Measurements from ENCODE around the gene KYAT1. TPM values are rescaled to one million over a fixed set of nuclear protein-coding genes. Genes with fewer than 3 reads are reported as not detected.

Gene KYAT1
- total and polyA plus RNA-seq, 2 of the 8 experiments (the other 6 are each of a cell fraction or from before 2014, with no cell fraction given) = 30.4 to 42.2 TPM

GRCh38 chr9:128818099-128818838 lies 63.5 kb downstream of the KYAT1 start, which contains the start of gene ENDOG:
ENDOG (plus strand) TSS chr9:128818500; CDS start chr9:128818685, 185 bp downstream.
- Histone ChIP-seq H3K56ac (replicated peaks; ENCODE audit: insufficient read length, low read depth, low read length) (peak within 1 kb of the TSS; percentile 77), H4K8ac (ENCODE audit: extremely low read depth, insufficient read depth, low read length) (peak within 1 kb of the TSS; percentile 94), H2BK12ac (ENCODE audit: low read depth, low read length) (peak within 1 kb of the TSS; percentile 39; the same call in 1 of the 2 replicates), H3K18ac (ENCODE audit: extremely low read depth, low read length) (no peak within 1 kb of the TSS; the same call in 1 of the 2 replicates), H3K9me3 (ENCODE audit: insufficient read depth in 2 of 2, low read depth in 1 of 2, low read length in 1 of 2) (no peaks in the 10 kb centered on the region), H2BK120ac (replicated peaks; ENCODE audit: low read depth, low read length) (no peak within 1 kb of the TSS), H4K20me1 (replicated peaks in 1 of 2; ENCODE audit: control insufficient read depth in 1 of 2, insufficient read depth in 2 of 2, low read length in 2 of 2) (peaks cover 5 to 22% of the 10 kb centered on the region in 2 experiments), H4K5ac (ENCODE audit: insufficient read length, low read depth, low read length) (no peak within 1 kb of the TSS), H3K23me2 (ENCODE audit: low read depth, low read length) (peaks cover 5% of the 10 kb centered on the region; the same call in 1 of the 2 replicates), H2BK20ac (ENCODE audit: low read length) (no peak within 1 kb of the TSS), H3K23ac (ENCODE audit: insufficient read length) (no peak within 1 kb of the TSS), H3K27me3 (replicated peaks in 1 of 4; ENCODE audit: control insufficient read depth in 3 of 4, extremely low read depth in 1 of 4, insufficient read depth in 3 of 4, low read length in 3 of 4) (no peaks in the 10 kb centered on the region), H2BK15ac (ENCODE audit: low read length) (peak within 1 kb of the TSS; percentile 81; the same call in 1 of the 2 replicates), H3K36me3 (ENCODE audit: control insufficient read depth in 2 of 4, insufficient read depth in 4 of 4, low read length in 3 of 4) (peaks cover 6 to 20% (median 11%) of the 10 kb centered on the region in 4 experiments; a peak in 6 of 8 replicates), H3K4me1 (replicated peaks in 1 of 4; ENCODE audit: control insufficient read depth in 3 of 4, insufficient read depth in 4 of 4, low read length in 3 of 4) (peaks cover 0 to 11% (median 3%) of the 10 kb centered on the region in 4 experiments; a peak in 2 of 7 replicates), H4K91ac (replicated peaks; ENCODE audit: insufficient read length, low read length) (peak within 1 kb of the TSS; percentile 65), H3K27ac (ENCODE audit: low read depth, low read length) (no peak within 1 kb of the TSS; the same call in 1 of the 2 replicates), H2AFZ (ENCODE audit: low read length) (peak within 1 kb of the TSS; percentile 48; the same call in 1 of the 2 replicates), H3K4me3 (ENCODE audit: extremely low read depth in 1 of 4, insufficient read depth in 2 of 4, low read depth in 3 of 4, low read length in 4 of 4) (peak within 1 kb of the TSS; percentile 40 to 70 (median 53)), H3K79me1 (ENCODE audit: low read depth, low read length) (no peaks in the 10 kb centered on the region; the same call in 1 of the 2 replicates), H3K79me2 (ENCODE audit: control insufficient read depth in 1 of 2, insufficient read depth in 2 of 2, low read length in 2 of 2) (no peaks in the 10 kb centered on the region), H3K14ac (ENCODE audit: insufficient read length) (no peak within 1 kb of the TSS), H3K4me2 (ENCODE audit: insufficient read depth in 1 of 2, low read depth in 2 of 2, low read length in 2 of 2) (peak within 1 kb of the TSS; percentile 64 to 91), H3K9ac (replicated peaks in 1 of 4; ENCODE audit: extremely low read depth in 1 of 4, low read depth in 3 of 4, low read length in 3 of 4) (peak within 1 kb of the TSS in 3 of 4 experiments; percentile 52 to 79 (median 60); a peak in 5 of 7 replicates), H2AK5ac (ENCODE audit: low read depth, low read length) (no peak within 1 kb of the TSS), H3K4ac (replicated peaks; ENCODE audit: insufficient read length, low read depth, low read length) (no peak within 1 kb of the TSS), H2BK5ac (ENCODE audit: low read depth, low read length) (no peak within 1 kb of the TSS; the same call in 1 of the 2 replicates)
- WGBS, 2 experiments (ENCODE audit: extremely low coverage in 1 of 2, insufficient coverage in 1 of 2, insufficient read length in 1 of 2, insufficient replicate concordance in 2 of 2, low coverage in 1 of 2, low lambda C conversion rate in 2 of 2, missing lambda C conversion rate in 1 of 2) = 3% methylated on average over 57 of the region's 70 CpGs; no CpG with 5 or more reads in 1 of the 2 experiments
- FAIRE-seq (peak; percentile 94), DNase-seq (ENCODE audit: low read depth in 1 of 2, low spot score in 2 of 2) (peak; percentile 96 to 100)
- ChIA-PET POLR2A (ENCODE audit: partially characterized antibody) (interaction anchor here (0.5 to 5.1 kb wide), 23 partner anchors 8 to 186 kb away, joined by 3 to 62 read pairs (median 4); partner anchors contain the start of genes KYAT1, LRRC8A, SPOUT1 and ZER1), CTCF (ENCODE audit: partially characterized antibody) (interaction anchor here (0.7 to 2.6 kb wide), 19 partner anchors 9 to 203 kb away, joined by 3 to 12 read pairs (median 4); partner anchors contain the start of genes KYAT1 and ZER1)
- TF ChIP-seq JUN (IDR thresholded peaks at IDR 0.05; ENCODE audit: low read depth, low read length) (no peak), CTBP2 (IDR thresholded peaks at IDR 0.05; ENCODE audit: borderline replicate concordance, insufficient read depth, insufficient read length, low read length) (no peak), EZH2 (IDR thresholded peaks at IDR 0.05; ENCODE audit: low read depth, low read length, severe bottlenecking) (no peak), TAF1 (IDR thresholded peaks at IDR 0.05; ENCODE audit: low read depth, low read length) (peak; percentile 67; the same call in 1 of the 2 replicates), RAD21 (IDR thresholded peaks at IDR 0.05 in 1 of 2, conservative IDR thresholded peaks at IDR 0.05 in 1 of 2; ENCODE audit: low read depth in 2 of 2, low read length in 2 of 2) (peak in 1 of 2 experiments; percentile 10; a peak in 2 of 4 replicates), CHD2 (IDR thresholded peaks at IDR 0.05; ENCODE audit: low read length) (0 out of 2 replicates have a peak, but pooled peaks have one; percentile 26), TEAD4 (IDR thresholded peaks at IDR 0.05; ENCODE audit: low read depth, low read length) (no peak), CHD1 (IDR thresholded peaks at IDR 0.05; ENCODE audit: low read depth, low read length) (no peak), SAP30 (IDR thresholded peaks at IDR 0.05; ENCODE audit: insufficient read depth, insufficient replicate concordance, low read length) (no peak), PHF8 (conservative IDR thresholded peaks at IDR 0.05; ENCODE audit: low read depth, low read length) (peak; percentile 66; the same call in 1 of the 2 replicates)

All from H1 (cell line).